Measurements from ENCODE around the gene FCHSD2. TPM values are rescaled to one million over a fixed set of nuclear protein-coding genes. Genes with fewer than 3 reads are reported as not detected.

The FCHSD2 gene
- total and polyA plus RNA-seq, 2 of the 13 experiments (the other 11 are each of a cell fraction or from before 2014, with no cell fraction given) = 20.5 to 24.8 TPM

- FAIRE-seq = no peak
- no peak overlapping the region for H3K9ac ChIP-seq (ENCODE audit: insufficient read depth, low read depth, low read length)
- intact Hi-C loops (cut with micrococcal nuclease; ENCODE audit: unreplicated experiment) (no loop called here), in situ Hi-C loops (cut with HindIII; ENCODE audit: extremely low pct_ligation_motif_present, low pct_unique_long_range_greater_than_20kb) (no loop called here)
- H3K27me3 ChIP-seq (ENCODE audit: control insufficient read depth in 1 of 2, insufficient read depth in 2 of 2, low read length in 2 of 2) = no peaks in the 10 kb centered on the region
- ChIA-PET CTCF (ENCODE audit: low intra/inter-chr PET ratio, low total read pairs) (no interaction called here), POLR2A (no interaction called here)
- H3K36me3 ChIP-seq (replicated peaks in 1 of 2; ENCODE audit: control insufficient read depth in 1 of 2, insufficient read depth in 2 of 2, low read length in 2 of 2) = peaks cover 5 to 28% of the 10 kb centered on the region in 2 experiments
- no TSS peak for BruUV-seq (replicated peaks)
- H2AFZ ChIP-seq (ENCODE audit: low read length) = no peak overlapping the region
- H3K4me3 ChIP-seq (replicated peaks in 1 of 3; ENCODE audit: insufficient read depth in 1 of 3, low read depth in 2 of 3, low read length in 3 of 3) = no peak overlapping the region
- WGBS (ENCODE audit: low lambda C conversion rate) = 100% methylated on average over 1 of the region's 1 CpG
- DNase-seq (ENCODE audit: low spot score) = no peak
- no peaks in the 10 kb centered on the region for H3K4me1 ChIP-seq (ENCODE audit: insufficient read depth, low read length)
- H3K4me2 ChIP-seq (ENCODE audit: low read depth, low read length) = no peak overlapping the region
- H3K27ac ChIP-seq (ENCODE audit: extremely low read length, insufficient read depth, low read length) = no peak overlapping the region
- H4K20me1 ChIP-seq (ENCODE audit: insufficient read depth, low read length) = no peaks in the 10 kb centered on the region
- H3K79me2 ChIP-seq (ENCODE audit: insufficient read depth, low read length) = no peaks in the 10 kb centered on the region
- H3K9me3 ChIP-seq (ENCODE audit: low read length) = no peaks in the 10 kb centered on the region
- ATAC-seq = no peak
- TF ChIP-seq, protein P1, sequence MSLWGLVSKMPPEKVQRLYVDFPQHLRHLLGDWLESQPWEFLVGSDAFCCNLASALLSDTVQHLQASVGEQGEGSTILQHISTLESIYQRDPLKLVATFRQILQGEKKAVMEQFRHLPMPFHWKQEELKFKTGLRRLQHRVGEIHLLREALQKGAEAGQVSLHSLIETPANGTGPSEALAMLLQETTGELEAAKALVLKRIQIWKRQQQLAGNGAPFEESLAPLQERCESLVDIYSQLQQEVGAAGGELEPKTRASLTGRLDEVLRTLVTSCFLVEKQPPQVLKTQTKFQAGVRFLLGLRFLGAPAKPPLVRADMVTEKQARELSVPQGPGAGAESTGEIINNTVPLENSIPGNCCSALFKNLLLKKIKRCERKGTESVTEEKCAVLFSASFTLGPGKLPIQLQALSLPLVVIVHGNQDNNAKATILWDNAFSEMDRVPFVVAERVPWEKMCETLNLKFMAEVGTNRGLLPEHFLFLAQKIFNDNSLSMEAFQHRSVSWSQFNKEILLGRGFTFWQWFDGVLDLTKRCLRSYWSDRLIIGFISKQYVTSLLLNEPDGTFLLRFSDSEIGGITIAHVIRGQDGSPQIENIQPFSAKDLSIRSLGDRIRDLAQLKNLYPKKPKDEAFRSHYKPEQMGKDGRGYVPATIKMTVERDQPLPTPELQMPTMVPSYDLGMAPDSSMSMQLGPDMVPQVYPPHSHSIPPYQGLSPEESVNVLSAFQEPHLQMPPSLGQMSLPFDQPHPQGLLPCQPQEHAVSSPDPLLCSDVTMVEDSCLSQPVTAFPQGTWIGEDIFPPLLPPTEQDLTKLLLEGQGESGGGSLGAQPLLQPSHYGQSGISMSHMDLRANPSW (CRISPR knock-in tag; IDR thresholded peaks at IDR 0.05; ENCODE audit: borderline replicate concordance) = no peak
- no peak for TF ChIP-seq ZSCAN20 (CRISPR knock-in tag; IDR thresholded peaks at IDR 0.05; ENCODE audit: borderline replicate concordance)
- TF ChIP-seq, protein P2, sequence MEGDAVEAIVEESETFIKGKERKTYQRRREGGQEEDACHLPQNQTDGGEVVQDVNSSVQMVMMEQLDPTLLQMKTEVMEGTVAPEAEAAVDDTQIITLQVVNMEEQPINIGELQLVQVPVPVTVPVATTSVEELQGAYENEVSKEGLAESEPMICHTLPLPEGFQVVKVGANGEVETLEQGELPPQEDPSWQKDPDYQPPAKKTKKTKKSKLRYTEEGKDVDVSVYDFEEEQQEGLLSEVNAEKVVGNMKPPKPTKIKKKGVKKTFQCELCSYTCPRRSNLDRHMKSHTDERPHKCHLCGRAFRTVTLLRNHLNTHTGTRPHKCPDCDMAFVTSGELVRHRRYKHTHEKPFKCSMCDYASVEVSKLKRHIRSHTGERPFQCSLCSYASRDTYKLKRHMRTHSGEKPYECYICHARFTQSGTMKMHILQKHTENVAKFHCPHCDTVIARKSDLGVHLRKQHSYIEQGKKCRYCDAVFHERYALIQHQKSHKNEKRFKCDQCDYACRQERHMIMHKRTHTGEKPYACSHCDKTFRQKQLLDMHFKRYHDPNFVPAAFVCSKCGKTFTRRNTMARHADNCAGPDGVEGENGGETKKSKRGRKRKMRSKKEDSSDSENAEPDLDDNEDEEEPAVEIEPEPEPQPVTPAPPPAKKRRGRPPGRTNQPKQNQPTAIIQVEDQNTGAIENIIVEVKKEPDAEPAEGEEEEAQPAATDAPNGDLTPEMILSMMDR (CRISPR knock-in tag; IDR thresholded peaks at IDR 0.05) = no peak
- no peak for TF ChIP-seq ZNF7 (CRISPR knock-in tag; IDR thresholded peaks at IDR 0.05)
- no peak for TF ChIP-seq CENPX (CRISPR knock-in tag; IDR thresholded peaks at IDR 0.05)
- TF ChIP-seq GPN1 (CRISPR knock-in tag; IDR thresholded peaks at IDR 0.05; ENCODE audit: borderline replicate concordance) = no peak
- TF ChIP-seq, protein P3, sequence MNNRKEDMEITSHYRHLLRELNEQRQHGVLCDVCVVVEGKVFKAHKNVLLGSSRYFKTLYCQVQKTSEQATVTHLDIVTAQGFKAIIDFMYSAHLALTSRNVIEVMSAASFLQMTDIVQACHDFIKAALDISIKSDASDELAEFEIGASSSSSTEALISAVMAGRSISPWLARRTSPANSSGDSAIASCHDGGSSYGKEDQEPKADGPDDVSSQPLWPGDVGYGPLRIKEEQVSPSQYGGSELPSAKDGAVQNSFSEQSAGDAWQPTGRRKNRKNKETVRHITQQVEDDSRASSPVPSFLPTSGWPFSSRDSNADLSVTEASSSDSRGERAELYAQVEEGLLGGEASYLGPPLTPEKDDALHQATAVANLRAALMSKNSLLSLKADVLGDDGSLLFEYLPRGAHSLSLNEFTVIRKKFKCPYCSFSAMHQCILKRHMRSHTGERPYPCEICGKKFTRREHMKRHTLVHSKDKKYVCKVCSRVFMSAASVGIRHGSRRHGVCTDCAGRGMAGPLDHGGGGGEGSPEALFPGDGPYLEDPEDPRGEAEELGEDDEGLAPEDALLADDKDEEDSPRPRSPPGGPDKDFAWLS (CRISPR knock-in tag; IDR thresholded peaks at IDR 0.05; ENCODE audit: borderline replicate concordance) = no peak
- no peak for TF ChIP-seq CBX1 (IDR thresholded peaks at IDR 0.05; ENCODE audit: low read depth)
- TF ChIP-seq ZNF230 (CRISPR knock-in tag; IDR thresholded peaks at IDR 0.05) = no peak
- TF ChIP-seq KLF12 (CRISPR knock-in tag; IDR thresholded peaks at IDR 0.05; ENCODE audit: borderline replicate concordance) = no peak
- TF ChIP-seq ZNF646 (CRISPR knock-in tag; IDR thresholded peaks at IDR 0.05) = no peak
- TF ChIP-seq SOX5 (CRISPR knock-in tag; IDR thresholded peaks at IDR 0.05; ENCODE audit: borderline replicate concordance) = no peak
- TF ChIP-seq ZNF883 (CRISPR knock-in tag; IDR thresholded peaks at IDR 0.05; ENCODE audit: not compliant biosample characterization) = no peak
Observed at GRCh38 chr11:72965672-72966071, 176.4 kb downstream of the FCHSD2 start.
